WTC11 (cell line): Measurements from ENCODE around the gene RAET1G.

ENCODE experiments used
- ATF1 ChIP-seq: sonication (generic); formaldehyde crosslinking; IDR thresholded peaks from 2 replicates; pipeline ENCODE4 v1.8.1; 2023; ENCODE audit warnings: mild to moderate bottlenecking, moderate library complexity, missing genetic modification reagents
- CBFB ChIP-seq: sonication (generic); formaldehyde crosslinking; IDR thresholded peaks from 2 replicates; pipeline ENCODE4 v1.8.1; 2022; ENCODE audit warnings: mild to moderate bottlenecking, low read depth, missing genetic modification reagents
- CDX4 ChIP-seq: fragments of 250-450 bp; sonication (Bioruptor Pico); IDR thresholded peaks from 2 replicates; pipeline ENCODE4 v1.9.0; 2021; ENCODE audit warnings: moderate library complexity, mild to moderate bottlenecking, inconsistent platforms, borderline replicate concordance
- CTCF ChIP-seq: fragments of 200-600 bp; IDR thresholded peaks from 2 replicates; pipeline ENCODE4 v1.8.0; 2022; ENCODE audit warnings: antibody characterized with exemption
- ELF4 ChIP-seq: sonication (generic); formaldehyde crosslinking; IDR thresholded peaks from 2 replicates; pipeline ENCODE4 v1.8.1; 2022; ENCODE audit warnings: low read depth, mild to moderate bottlenecking, moderate library complexity, missing genetic modification reagents
- ETV6 ChIP-seq: sonication (generic); formaldehyde crosslinking; IDR thresholded peaks from 2 replicates; pipeline ENCODE4 v1.8.1; 2022; ENCODE audit warnings: mild to moderate bottlenecking, missing genetic modification reagents
- GABPB1 ChIP-seq: sonication (generic); formaldehyde crosslinking; IDR thresholded peaks from 2 replicates; pipeline ENCODE4 v1.8.1; 2023; ENCODE audit warnings: mild to moderate bottlenecking, missing genetic modification reagents
- NFYB ChIP-seq: sonication (generic); formaldehyde crosslinking; conservative IDR thresholded peaks from 2 replicates; pipeline ENCODE4 v1.8.0; 2022; ENCODE audit warnings: low read depth, missing genetic modification reagents
- SP1 ChIP-seq: sonication (generic); formaldehyde crosslinking; conservative IDR thresholded peaks from 2 replicates; pipeline ENCODE4 v1.8.1; 2022; ENCODE audit warnings: missing genetic modification reagents
- ZNF232 ChIP-seq: sonication (generic); formaldehyde crosslinking; IDR thresholded peaks from 2 replicates; pipeline ENCODE4 v1.8.0; 2022; ENCODE audit warnings: mild to moderate bottlenecking, missing genetic modification reagents
- ZNF263 ChIP-seq: sonication (generic); formaldehyde crosslinking; IDR thresholded peaks from 2 replicates; pipeline ENCODE4 v1.8.1; 2022; ENCODE audit warnings: low read depth, mild to moderate bottlenecking, moderate library complexity, missing genetic modification reagents
- TF ChIP-seq, protein P1 (sequence below): sonication (generic); formaldehyde crosslinking; IDR thresholded peaks from 2 replicates; pipeline ENCODE4 v1.8.1; 2023; ENCODE audit warnings: mild to moderate bottlenecking, missing genetic modification reagents, borderline replicate concordance
- TF ChIP-seq, protein P2 (sequence below): sonication (generic); formaldehyde crosslinking; IDR thresholded peaks from 2 replicates; pipeline ENCODE4 v1.8.1; 2022; ENCODE audit warnings: mild to moderate bottlenecking, moderate library complexity, missing genetic modification reagents
- TF ChIP-seq, protein P3 (sequence below): sonication (generic); formaldehyde crosslinking; IDR thresholded peaks from 2 replicates; pipeline ENCODE4 v1.8.1; 2022; ENCODE audit warnings: low read depth, missing genetic modification reagents, borderline replicate concordance

DNA sequence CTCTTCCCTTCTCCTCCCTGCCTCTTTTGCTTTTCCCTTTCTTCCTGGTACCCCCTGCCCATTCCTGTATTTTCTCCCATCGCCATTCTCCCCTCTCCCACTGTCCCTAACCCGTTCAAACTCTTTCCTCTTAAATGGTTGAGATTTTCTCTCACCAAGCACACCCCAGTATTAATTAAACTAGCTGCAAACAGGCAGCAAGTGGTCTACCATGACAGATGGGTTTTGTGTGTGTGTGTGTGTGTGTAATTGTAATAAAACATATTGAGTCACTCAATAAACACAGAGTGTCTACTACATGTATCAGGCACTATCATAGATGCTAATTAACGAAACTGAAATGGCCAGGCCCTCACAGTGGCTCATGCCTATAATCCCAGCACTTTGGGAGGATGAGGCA, 31.7 kb downstream of the RAET1G start:
- no peak for TF ChIP-seq CBFB (CRISPR knock-in tag)
- TF ChIP-seq, protein P1, sequence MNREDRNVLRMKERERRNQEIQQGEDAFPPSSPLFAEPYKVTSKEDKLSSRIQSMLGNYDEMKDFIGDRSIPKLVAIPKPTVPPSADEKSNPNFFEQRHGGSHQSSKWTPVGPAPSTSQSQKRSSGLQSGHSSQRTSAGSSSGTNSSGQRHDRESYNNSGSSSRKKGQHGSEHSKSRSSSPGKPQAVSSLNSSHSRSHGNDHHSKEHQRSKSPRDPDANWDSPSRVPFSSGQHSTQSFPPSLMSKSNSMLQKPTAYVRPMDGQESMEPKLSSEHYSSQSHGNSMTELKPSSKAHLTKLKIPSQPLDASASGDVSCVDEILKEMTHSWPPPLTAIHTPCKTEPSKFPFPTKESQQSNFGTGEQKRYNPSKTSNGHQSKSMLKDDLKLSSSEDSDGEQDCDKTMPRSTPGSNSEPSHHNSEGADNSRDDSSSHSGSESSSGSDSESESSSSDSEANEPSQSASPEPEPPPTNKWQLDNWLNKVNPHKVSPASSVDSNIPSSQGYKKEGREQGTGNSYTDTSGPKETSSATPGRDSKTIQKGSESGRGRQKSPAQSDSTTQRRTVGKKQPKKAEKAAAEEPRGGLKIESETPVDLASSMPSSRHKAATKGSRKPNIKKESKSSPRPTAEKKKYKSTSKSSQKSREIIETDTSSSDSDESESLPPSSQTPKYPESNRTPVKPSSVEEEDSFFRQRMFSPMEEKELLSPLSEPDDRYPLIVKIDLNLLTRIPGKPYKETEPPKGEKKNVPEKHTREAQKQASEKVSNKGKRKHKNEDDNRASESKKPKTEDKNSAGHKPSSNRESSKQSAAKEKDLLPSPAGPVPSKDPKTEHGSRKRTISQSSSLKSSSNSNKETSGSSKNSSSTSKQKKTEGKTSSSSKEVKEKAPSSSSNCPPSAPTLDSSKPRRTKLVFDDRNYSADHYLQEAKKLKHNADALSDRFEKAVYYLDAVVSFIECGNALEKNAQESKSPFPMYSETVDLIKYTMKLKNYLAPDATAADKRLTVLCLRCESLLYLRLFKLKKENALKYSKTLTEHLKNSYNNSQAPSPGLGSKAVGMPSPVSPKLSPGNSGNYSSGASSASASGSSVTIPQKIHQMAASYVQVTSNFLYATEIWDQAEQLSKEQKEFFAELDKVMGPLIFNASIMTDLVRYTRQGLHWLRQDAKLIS (CRISPR knock-in tag): no peak
- TF ChIP-seq ZNF232 (CRISPR knock-in tag): no peak
- TF ChIP-seq CTCF: no peak
- no peak for TF ChIP-seq ETV6 (CRISPR knock-in tag)
- no peak for TF ChIP-seq ATF1 (CRISPR knock-in tag)
- TF ChIP-seq NFYB: no peak
- TF ChIP-seq, protein P2, sequence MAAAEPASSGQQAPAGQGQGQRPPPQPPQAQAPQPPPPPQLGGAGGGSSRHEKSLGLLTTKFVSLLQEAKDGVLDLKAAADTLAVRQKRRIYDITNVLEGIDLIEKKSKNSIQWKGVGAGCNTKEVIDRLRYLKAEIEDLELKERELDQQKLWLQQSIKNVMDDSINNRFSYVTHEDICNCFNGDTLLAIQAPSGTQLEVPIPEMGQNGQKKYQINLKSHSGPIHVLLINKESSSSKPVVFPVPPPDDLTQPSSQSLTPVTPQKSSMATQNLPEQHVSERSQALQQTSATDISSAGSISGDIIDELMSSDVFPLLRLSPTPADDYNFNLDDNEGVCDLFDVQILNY (CRISPR knock-in tag): no peak
- TF ChIP-seq SP1 (CRISPR knock-in tag): no peak
- TF ChIP-seq ELF4 (CRISPR knock-in tag): no peak
- no peak for TF ChIP-seq CDX4 (CRISPR knock-in tag)
- TF ChIP-seq GABPB1 (CRISPR knock-in tag): no peak
- no peak for TF ChIP-seq ZNF263 (CRISPR knock-in tag)
- TF ChIP-seq, protein P3, sequence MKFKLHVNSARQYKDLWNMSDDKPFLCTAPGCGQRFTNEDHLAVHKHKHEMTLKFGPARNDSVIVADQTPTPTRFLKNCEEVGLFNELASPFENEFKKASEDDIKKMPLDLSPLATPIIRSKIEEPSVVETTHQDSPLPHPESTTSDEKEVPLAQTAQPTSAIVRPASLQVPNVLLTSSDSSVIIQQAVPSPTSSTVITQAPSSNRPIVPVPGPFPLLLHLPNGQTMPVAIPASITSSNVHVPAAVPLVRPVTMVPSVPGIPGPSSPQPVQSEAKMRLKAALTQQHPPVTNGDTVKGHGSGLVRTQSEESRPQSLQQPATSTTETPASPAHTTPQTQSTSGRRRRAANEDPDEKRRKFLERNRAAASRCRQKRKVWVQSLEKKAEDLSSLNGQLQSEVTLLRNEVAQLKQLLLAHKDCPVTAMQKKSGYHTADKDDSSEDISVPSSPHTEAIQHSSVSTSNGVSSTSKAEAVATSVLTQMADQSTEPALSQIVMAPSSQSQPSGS (CRISPR knock-in tag): no peak
